Loucy (cell line): ENCODE measurements around the gene PPP1R16B.

Experiments
- H2AFZ ChIP-seq: fragments of 200-600 bp; sonication (generic); 2 replicates; pipeline ENCODE4 v1.6.0; 2016; ENCODE audit warnings: antibody characterized with exemption, mild to moderate bottlenecking, low read length, moderate library complexity
- H3F3A ChIP-seq: fragments of 200-600 bp; 2 replicates; pipeline ENCODE4 v1.6.0; 2016; ENCODE audit warnings: antibody characterized with exemption, low read depth, mild to moderate bottlenecking
- H3K27me3 ChIP-seq: fragments of 200-600 bp; sonication (generic); 2 replicates; pipeline ENCODE4 v1.6.1; 2014; ENCODE audit warnings: low read length, mild to moderate bottlenecking; ENCODE audit not compliant: insufficient read depth, poor library complexity, severe bottlenecking
- H3K36me3 ChIP-seq: fragments of 200-600 bp; sonication (generic); 2 replicates; pipeline ENCODE4 v1.6.1; 2016; ENCODE audit warnings: low read length; ENCODE audit not compliant: insufficient read depth
- H3K4me1 ChIP-seq: fragments of 200-600 bp; sonication (generic); 2 replicates; pipeline ENCODE4 v1.5.1; 2014; ENCODE audit warnings: low read length, mild to moderate bottlenecking; ENCODE audit not compliant: insufficient read depth, poor library complexity, severe bottlenecking
- H3K4me2 ChIP-seq: fragments of 200-600 bp; sonication (generic); 2 replicates; pipeline ENCODE4 v1.6.0; 2014; ENCODE audit warnings: antibody characterized with exemption, low read length, low read depth, mild to moderate bottlenecking; ENCODE audit not compliant: poor library complexity, severe bottlenecking
- H3K4me3 ChIP-seq: fragments of 200-600 bp; sonication (generic); 2 replicates; pipeline ENCODE4 v1.5.1; 2014; ENCODE audit warnings: low read length, mild to moderate bottlenecking, mixed read lengths; ENCODE audit not compliant: poor library complexity, severe bottlenecking
- H3K79me2 ChIP-seq: fragments of 200-600 bp; sonication (generic); 2 replicates; pipeline ENCODE4 v1.6.1; 2014; ENCODE audit warnings: low read length; ENCODE audit not compliant: insufficient read depth
- H3K9ac ChIP-seq: fragments of 200-600 bp; sonication (generic); 2 replicates; pipeline ENCODE4 v1.6.0; 2014; ENCODE audit warnings: mild to moderate bottlenecking, low read depth, low read length, moderate library complexity; ENCODE audit not compliant: poor library complexity, severe bottlenecking
- H3K9me2 ChIP-seq: fragments of 200-600 bp; sonication (generic); replicated peaks from 2 replicates; pipeline ENCODE4 v1.6.1; 2016; ENCODE audit warnings: low read depth, low read length, mixed read lengths
- H3K9me3 ChIP-seq: fragments of 200-600 bp; sonication (generic); 2 replicates; pipeline ENCODE4 v1.6.1; 2014; ENCODE audit warnings: mild to moderate bottlenecking, antibody characterized with exemption, low read length, low read depth; ENCODE audit not compliant: insufficient read depth
- H4K20me1 ChIP-seq: fragments of 200-600 bp; sonication (generic); 2 replicates; pipeline ENCODE4 v1.6.0; 2014; ENCODE audit warnings: antibody characterized with exemption, low read length, mild to moderate bottlenecking; ENCODE audit not compliant: insufficient read depth, poor library complexity, severe bottlenecking
- CTCF ChIP-seq: fragments of 200-600 bp; sonication (generic); conservative IDR thresholded peaks from 2 replicates; pipeline ENCODE4 v1.5.1; 2014; ENCODE audit warnings: mild to moderate bottlenecking, antibody characterized with exemption, low read length
- EZH2phosphoT487 ChIP-seq: fragments of 200-600 bp; IDR thresholded peaks from 2 replicates; pipeline ENCODE4 v1.6.1; 2018; ENCODE audit warnings: antibody characterized with exemption, mild to moderate bottlenecking, moderate library complexity, borderline replicate concordance

Gene PPP1R16B

GRCh38 chr20:38867062-38867359, 61.5 kb downstream of the PPP1R16B start:
- Histone ChIP-seq H3K9me3 (no peaks in the 10 kb centered on the region), H2AFZ (no peak overlapping the region), H3K4me2 (no peak overlapping the region), H3F3A (no peaks in the 10 kb centered on the region), H4K20me1 (no peaks in the 10 kb centered on the region), H3K9me2 (no peaks in the 10 kb centered on the region), H3K36me3 (no peaks in the 10 kb centered on the region), H3K4me1 (no peaks in the 10 kb centered on the region), H3K4me3 (no peak overlapping the region), H3K27me3 (no peaks in the 10 kb centered on the region), H3K9ac (no peak overlapping the region), H3K79me2 (peaks cover 2% of the 10 kb centered on the region; the same call in 1 of the 2 replicates)
- no peak for TF ChIP-seq EZH2phosphoT487
- no peak for TF ChIP-seq CTCF

GRCh38 chr20:38870733-38871559, 65.4 kb downstream of the PPP1R16B start:
- Histone ChIP-seq H3K9ac (no peak overlapping the region), H3K36me3 (no peaks in the 10 kb centered on the region), H3K27me3 (no peaks in the 10 kb centered on the region), H3K4me3 (no peak overlapping the region), H3F3A (peaks cover 15% of the 10 kb centered on the region; the same call in 1 of the 2 replicates), H4K20me1 (no peaks in the 10 kb centered on the region), H3K4me2 (no peak overlapping the region), H2AFZ (no peak overlapping the region), H3K4me1 (peaks cover 30% of the 10 kb centered on the region), H3K79me2 (peaks cover 9% of the 10 kb centered on the region; the same call in 1 of the 2 replicates), H3K9me2 (no peaks in the 10 kb centered on the region), H3K9me3 (no peaks in the 10 kb centered on the region)
- no peak for TF ChIP-seq CTCF
- no peak for TF ChIP-seq EZH2phosphoT487

- H4K20me1 ChIP-seq: no peaks in the 10 kb centered on the region
- H2AFZ ChIP-seq: no peak overlapping the region
- H3K4me2 ChIP-seq: no peak overlapping the region
- peaks cover 15% of the 10 kb centered on the region; the same call in 1 of the 2 replicates for H3F3A ChIP-seq
- no peak overlapping the region for H3K9ac ChIP-seq
- H3K4me3 ChIP-seq: no peak overlapping the region
- no peaks in the 10 kb centered on the region for H3K9me2 ChIP-seq
- peaks cover 36% of the 10 kb centered on the region for H3K4me1 ChIP-seq
- TF ChIP-seq EZH2phosphoT487: no peak
- no peak for TF ChIP-seq CTCF
- H3K27me3 ChIP-seq: no peaks in the 10 kb centered on the region
- peaks cover 11% of the 10 kb centered on the region; the same call in 1 of the 2 replicates for H3K79me2 ChIP-seq
- no peaks in the 10 kb centered on the region for H3K9me3 ChIP-seq
- H3K36me3 ChIP-seq: no peaks in the 10 kb centered on the region
Measured at GRCh38 chr20:38871560-38871953, 66.1 kb downstream of the PPP1R16B start.
